PC-9 (cell line): ENCODE measurements around the gene IL17RB. TPM values are rescaled to one million over a fixed set of nuclear protein-coding genes. Genes with fewer than 3 reads are reported as not detected.

Experiments used
- BruUV-seq: library from RNA; stranded (reverse); fragments of 400-500 nt; replicated peaks from 2 replicates; lab custom pipeline; 2021; lab: Mats Ljungman, UMichigan
- CTCF ChIA-PET: fragments of 300-600 bp; sonication (Branson Sonifier 250); formaldehyde crosslinking; loops from one replicate; lab custom pipeline; 2022; ENCODE audit warnings: antibody characterized with exemption; lab: Charles Lee
- POLR2A ChIA-PET: fragments of 300-600 bp; sonication (Branson Sonifier 250); formaldehyde crosslinking; loops from one replicate; lab custom pipeline; 2022; ENCODE audit warnings: antibody characterized with exemption; ENCODE audit not compliant: unreplicated experiment; lab: Charles Lee
- DNase-seq, 2 experiments: peaks; one replicate each; pipeline versions ENCODE4 v3.0.0 to v3.0.0-alpha.2; 2015 to 2022; ENCODE audit warnings: mixed read lengths in 1 of 2
- H2AFZ ChIP-seq: fragments of 200-600 bp; sonication (generic); 2 replicates; pipeline ENCODE4 v1.8.1; 2017; ENCODE audit warnings: antibody characterized with exemption
- H3F3A ChIP-seq: fragments of 200-600 bp; sonication (generic); 2 replicates; pipeline ENCODE4 v1.8.1; 2017; ENCODE audit warnings: antibody characterized with exemption, mild to moderate bottlenecking, low read depth; ENCODE audit not compliant: insufficient read depth
- H3K27ac ChIP-seq: fragments of 200-600 bp; sonication (generic); 2 replicates; pipeline ENCODE4 v1.6.1; 2016; ENCODE audit warnings: mixed run types
- H3K27me3 ChIP-seq: fragments of 200-600 bp; sonication (generic); 2 replicates; pipeline ENCODE4 v1.6.1; 2016; ENCODE audit warnings: low read depth, mixed run types; ENCODE audit not compliant: insufficient read depth
- H3K36me3 ChIP-seq: fragments of 200-600 bp; sonication (generic); 2 replicates; pipeline ENCODE4 v1.6.1; 2016; ENCODE audit warnings: low read depth, mixed run types
- H3K4me1 ChIP-seq: fragments of 200-600 bp; sonication (generic); replicated peaks from 2 replicates; pipeline ENCODE4 v1.6.1; 2016; ENCODE audit warnings: mixed run types; ENCODE audit not compliant: insufficient read depth
- H3K4me2 ChIP-seq: fragments of 200-600 bp; sonication (generic); 2 replicates; pipeline ENCODE4 v1.6.1; 2017; ENCODE audit warnings: mixed run types
- H3K4me3 ChIP-seq: fragments of 200-600 bp; sonication (generic); 2 replicates; pipeline ENCODE4 v1.6.1; 2016; ENCODE audit warnings: mixed run types
- H3K79me2 ChIP-seq: fragments of 200-600 bp; sonication (generic); 2 replicates; pipeline ENCODE4 v1.6.1; 2017; ENCODE audit warnings: low read depth, mixed run types
- H3K9me2 ChIP-seq: fragments of 200-600 bp; sonication (generic); 2 replicates; pipeline ENCODE4 v1.8.1; 2017; ENCODE audit warnings: mild to moderate bottlenecking; ENCODE audit not compliant: insufficient read depth
- H3K9me3 ChIP-seq: fragments of 200-600 bp; sonication (generic); 2 replicates; pipeline ENCODE4 v1.8.1; 2016; ENCODE audit warnings: low read depth; ENCODE audit not compliant: insufficient read depth
- H4K20me1 ChIP-seq: fragments of 200-600 bp; sonication (generic); 2 replicates; pipeline ENCODE4 v1.8.1; 2017; ENCODE audit not compliant: insufficient read depth
- EZH2 ChIP-seq: fragments of 200-600 bp; sonication (generic); IDR thresholded peaks from 2 replicates; pipeline ENCODE4 v1.8.0; 2017; ENCODE audit warnings: antibody characterized with exemption, low read depth
- intact Hi-C: fragments of 100-400 bp; cut with micrococcal nuclease; formaldehyde crosslinking; loops from one replicate; pipeline ENCODE4 v1.10.0; 2022; ENCODE audit not compliant: unreplicated experiment
- total RNA-seq: library from RNA; stranded (reverse); gene quantifications from 2 replicates; pipeline ENCODE4 v1.2.3, GENCODE V29; 2021
- TF ChIP-seq, protein P1 (sequence below): fragments of 200-600 bp; sonication (generic); conservative IDR thresholded peaks from 2 replicates; pipeline ENCODE4 v1.6.1; 2017; ENCODE audit warnings: mixed run types, antibody characterized with exemption, mild to moderate bottlenecking, moderate library complexity

The IL17RB gene
- total RNA-seq, 1 experiment from 2014 or later, result not detected

DNA sequence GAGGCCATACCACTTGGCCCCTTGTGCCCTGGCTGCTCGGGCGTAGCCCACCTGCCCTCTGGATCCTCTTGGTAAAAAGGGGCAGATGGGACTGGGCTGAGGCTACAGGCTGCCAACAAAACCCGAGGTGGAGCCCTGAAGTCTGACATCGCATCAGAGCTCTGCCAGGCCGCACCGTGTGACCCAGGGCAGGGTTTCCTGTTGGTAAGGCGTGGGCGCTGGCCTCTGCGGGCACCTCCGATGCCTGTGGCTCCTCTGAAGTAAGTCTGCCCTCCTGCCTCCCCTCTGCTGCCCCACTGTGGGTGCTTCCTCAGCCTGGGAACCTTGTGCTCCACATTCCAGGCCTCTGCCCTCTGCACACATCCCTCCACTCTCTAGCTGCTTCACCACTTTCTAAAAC lies 9.0 kb upstream of the IL17RB start:
- Histone ChIP-seq H3K4me3 (no peak overlapping the region), H3K4me2 (no peak overlapping the region), H3K4me1 (no peaks in the 10 kb centered on the region), H3F3A (no peaks in the 10 kb centered on the region), H3K36me3 (no peaks in the 10 kb centered on the region), H3K9me2 (no peaks in the 10 kb centered on the region), H3K9me3 (no peaks in the 10 kb centered on the region), H3K27me3 (peaks cover 20% of the 10 kb centered on the region; the same call in 1 of the 2 replicates), H3K27ac (no peak overlapping the region), H3K79me2 (no peaks in the 10 kb centered on the region), H2AFZ (no peak overlapping the region), H4K20me1 (no peaks in the 10 kb centered on the region)
- CTCF ChIA-PET, result no interaction called here
- DNase-seq, result no peak
- POLR2A ChIA-PET, result no interaction called here
- intact Hi-C loops, result no loop called here
- no TSS peak for BruUV-seq
- TF ChIP-seq EZH2, result no peak
- TF ChIP-seq, protein P1, sequence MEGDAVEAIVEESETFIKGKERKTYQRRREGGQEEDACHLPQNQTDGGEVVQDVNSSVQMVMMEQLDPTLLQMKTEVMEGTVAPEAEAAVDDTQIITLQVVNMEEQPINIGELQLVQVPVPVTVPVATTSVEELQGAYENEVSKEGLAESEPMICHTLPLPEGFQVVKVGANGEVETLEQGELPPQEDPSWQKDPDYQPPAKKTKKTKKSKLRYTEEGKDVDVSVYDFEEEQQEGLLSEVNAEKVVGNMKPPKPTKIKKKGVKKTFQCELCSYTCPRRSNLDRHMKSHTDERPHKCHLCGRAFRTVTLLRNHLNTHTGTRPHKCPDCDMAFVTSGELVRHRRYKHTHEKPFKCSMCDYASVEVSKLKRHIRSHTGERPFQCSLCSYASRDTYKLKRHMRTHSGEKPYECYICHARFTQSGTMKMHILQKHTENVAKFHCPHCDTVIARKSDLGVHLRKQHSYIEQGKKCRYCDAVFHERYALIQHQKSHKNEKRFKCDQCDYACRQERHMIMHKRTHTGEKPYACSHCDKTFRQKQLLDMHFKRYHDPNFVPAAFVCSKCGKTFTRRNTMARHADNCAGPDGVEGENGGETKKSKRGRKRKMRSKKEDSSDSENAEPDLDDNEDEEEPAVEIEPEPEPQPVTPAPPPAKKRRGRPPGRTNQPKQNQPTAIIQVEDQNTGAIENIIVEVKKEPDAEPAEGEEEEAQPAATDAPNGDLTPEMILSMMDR, result no peak

DNA sequence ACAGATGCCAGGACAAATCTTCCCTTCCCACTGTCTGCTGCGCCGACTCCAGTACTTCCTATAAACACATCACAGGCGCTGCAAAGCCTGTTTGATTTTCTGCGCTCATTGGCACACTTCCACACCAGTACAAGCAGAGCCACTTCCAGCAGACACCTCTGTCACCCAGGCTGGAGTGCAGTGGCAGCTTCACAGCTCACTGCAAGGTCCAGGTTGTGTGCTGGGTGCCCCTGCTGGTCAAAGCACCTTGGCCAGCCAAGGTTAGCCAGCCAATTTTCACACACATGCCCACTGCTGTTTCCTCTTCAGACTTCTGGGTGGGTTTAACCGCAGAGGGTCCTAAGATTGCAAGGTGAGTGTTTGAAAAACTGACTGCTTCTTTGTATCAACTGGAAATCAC lies 5.1 kb upstream of the IL17RB start:
- no peak for DNase-seq
- no peak overlapping the region for H3K4me3 ChIP-seq
- no peaks in the 10 kb centered on the region for H3K9me3 ChIP-seq
- POLR2A ChIA-PET, result no interaction called here
- BruUV-seq, result no TSS peak
- CTCF ChIA-PET, result no interaction called here
- no peaks in the 10 kb centered on the region for H4K20me1 ChIP-seq
- H3K4me1 ChIP-seq, result no peaks in the 10 kb centered on the region
- H3K4me2 ChIP-seq, result no peak overlapping the region
- H3K9me2 ChIP-seq, result no peaks in the 10 kb centered on the region
- no peaks in the 10 kb centered on the region for H3K79me2 ChIP-seq
- peaks cover 20% of the 10 kb centered on the region; the same call in 1 of the 2 replicates for H3K27me3 ChIP-seq
- H3F3A ChIP-seq, result no peaks in the 10 kb centered on the region
- H3K27ac ChIP-seq, result no peak overlapping the region
- TF ChIP-seq, protein P1, result no peak
- TF ChIP-seq EZH2, result no peak
- no peaks in the 10 kb centered on the region for H3K36me3 ChIP-seq
- no peak overlapping the region for H2AFZ ChIP-seq
- intact Hi-C loops, result no loop called here

DNA sequence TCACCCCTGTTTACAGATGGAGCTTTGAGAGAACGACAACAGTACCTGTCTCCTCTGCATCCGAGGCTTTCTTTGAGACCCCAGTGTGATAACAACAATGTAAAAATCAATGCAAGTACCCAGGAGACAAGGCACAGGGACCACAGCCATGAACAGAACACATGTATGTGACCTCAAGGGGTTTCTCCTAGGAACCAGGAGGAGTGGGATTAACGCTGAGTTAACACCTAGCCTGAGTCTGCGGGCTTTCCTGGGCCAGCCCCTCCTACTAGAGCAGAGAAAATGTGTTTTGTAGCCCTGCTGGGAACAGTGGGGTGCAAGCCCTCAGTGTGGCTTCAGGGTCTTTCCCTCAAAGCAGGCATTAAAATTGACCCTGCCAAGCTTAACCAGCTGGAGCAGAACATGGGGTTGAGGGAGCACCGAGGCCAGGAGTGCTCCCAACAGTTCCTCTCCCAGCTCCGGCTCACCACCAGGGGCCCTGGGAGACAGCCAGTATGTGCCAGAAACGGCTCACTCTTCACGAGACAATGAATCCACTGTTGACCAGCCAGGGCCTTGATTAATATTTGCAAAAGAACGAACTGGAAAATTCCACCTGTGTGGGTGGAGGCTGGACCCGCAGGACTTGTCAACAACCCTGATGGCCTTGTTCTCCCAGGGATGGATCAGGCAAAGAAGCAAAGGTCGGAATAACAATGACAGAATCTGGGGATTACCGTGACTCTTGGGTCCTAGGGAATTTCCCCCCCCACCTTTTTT lies 3.8 kb upstream of the IL17RB start:
- H3K9me3 ChIP-seq, result no peaks in the 10 kb centered on the region
- H3K27ac ChIP-seq, result no peak overlapping the region
- ChIA-PET CTCF (no interaction called here), POLR2A (interaction anchor here (0.6 kb wide), 1 partner anchor 160 kb away, joined by 6 read pairs; no protein-coding TSS in a partner anchor)
- intact Hi-C loops, result no loop called here
- no TSS peak for BruUV-seq
- H3K4me2 ChIP-seq, result no peak overlapping the region
- no peaks in the 10 kb centered on the region for H3K9me2 ChIP-seq
- H3K79me2 ChIP-seq, result no peaks in the 10 kb centered on the region
- no peak overlapping the region for H3K4me3 ChIP-seq
- no peaks in the 10 kb centered on the region for H4K20me1 ChIP-seq
- no peaks in the 10 kb centered on the region for H3K36me3 ChIP-seq
- H3K4me1 ChIP-seq, result no peaks in the 10 kb centered on the region
- H3F3A ChIP-seq, result no peaks in the 10 kb centered on the region
- DNase-seq, result no peak
- H3K27me3 ChIP-seq, result 0 out of 2 replicates have a peak, but pooled peaks cover 13% of the 10 kb centered on the region
- H2AFZ ChIP-seq, result no peak overlapping the region
- TF ChIP-seq, protein P1, result no peak
- no peak for TF ChIP-seq EZH2
